ENCODE measurements around the gene CDK6.
A peak's percentile ranks its signal among the peaks of the same experiment; 100 is the strongest.

The CDK6 gene

DNA sequence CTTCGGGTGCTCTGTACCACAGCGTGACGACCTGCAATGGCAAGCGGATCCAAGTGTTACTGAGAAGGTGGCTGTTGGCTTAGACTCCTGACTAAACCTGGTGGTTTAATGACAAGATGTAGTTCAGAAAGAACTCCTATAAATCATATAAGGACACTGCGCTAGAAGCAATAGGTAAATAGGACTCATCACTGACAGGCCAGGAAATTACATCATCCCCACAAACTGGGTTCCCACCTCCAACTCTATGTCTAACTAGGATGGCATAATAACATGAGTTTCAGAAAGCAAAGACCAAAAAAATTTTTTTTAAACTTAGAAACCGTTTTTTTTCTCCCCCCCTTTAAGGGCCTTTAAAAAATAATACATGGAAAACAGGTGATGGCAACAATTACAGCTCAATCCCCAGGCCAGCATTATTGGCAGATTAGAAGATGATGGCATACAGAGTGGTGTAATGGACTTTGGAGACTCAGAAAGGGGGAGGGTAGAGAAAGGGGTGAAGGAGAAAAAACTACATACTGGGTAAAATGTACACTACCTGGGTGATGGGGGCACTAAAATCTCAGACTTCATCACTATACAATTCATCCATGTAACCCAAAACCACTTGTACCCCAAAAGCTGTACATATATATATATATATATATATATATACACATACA lies 164.7 kb downstream of the CDK6 start:
- DNase-seq (ENCODE audit: low read depth), result peak; percentile 67
- TF ChIP-seq, protein P1, sequence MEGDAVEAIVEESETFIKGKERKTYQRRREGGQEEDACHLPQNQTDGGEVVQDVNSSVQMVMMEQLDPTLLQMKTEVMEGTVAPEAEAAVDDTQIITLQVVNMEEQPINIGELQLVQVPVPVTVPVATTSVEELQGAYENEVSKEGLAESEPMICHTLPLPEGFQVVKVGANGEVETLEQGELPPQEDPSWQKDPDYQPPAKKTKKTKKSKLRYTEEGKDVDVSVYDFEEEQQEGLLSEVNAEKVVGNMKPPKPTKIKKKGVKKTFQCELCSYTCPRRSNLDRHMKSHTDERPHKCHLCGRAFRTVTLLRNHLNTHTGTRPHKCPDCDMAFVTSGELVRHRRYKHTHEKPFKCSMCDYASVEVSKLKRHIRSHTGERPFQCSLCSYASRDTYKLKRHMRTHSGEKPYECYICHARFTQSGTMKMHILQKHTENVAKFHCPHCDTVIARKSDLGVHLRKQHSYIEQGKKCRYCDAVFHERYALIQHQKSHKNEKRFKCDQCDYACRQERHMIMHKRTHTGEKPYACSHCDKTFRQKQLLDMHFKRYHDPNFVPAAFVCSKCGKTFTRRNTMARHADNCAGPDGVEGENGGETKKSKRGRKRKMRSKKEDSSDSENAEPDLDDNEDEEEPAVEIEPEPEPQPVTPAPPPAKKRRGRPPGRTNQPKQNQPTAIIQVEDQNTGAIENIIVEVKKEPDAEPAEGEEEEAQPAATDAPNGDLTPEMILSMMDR (IDR thresholded peaks at IDR 0.05; ENCODE audit: insufficient read depth, low read depth, low read length, missing control alignments), result no peak
- H3K4me3 ChIP-seq (ENCODE audit: low read length), result no peak overlapping the region

DNA sequence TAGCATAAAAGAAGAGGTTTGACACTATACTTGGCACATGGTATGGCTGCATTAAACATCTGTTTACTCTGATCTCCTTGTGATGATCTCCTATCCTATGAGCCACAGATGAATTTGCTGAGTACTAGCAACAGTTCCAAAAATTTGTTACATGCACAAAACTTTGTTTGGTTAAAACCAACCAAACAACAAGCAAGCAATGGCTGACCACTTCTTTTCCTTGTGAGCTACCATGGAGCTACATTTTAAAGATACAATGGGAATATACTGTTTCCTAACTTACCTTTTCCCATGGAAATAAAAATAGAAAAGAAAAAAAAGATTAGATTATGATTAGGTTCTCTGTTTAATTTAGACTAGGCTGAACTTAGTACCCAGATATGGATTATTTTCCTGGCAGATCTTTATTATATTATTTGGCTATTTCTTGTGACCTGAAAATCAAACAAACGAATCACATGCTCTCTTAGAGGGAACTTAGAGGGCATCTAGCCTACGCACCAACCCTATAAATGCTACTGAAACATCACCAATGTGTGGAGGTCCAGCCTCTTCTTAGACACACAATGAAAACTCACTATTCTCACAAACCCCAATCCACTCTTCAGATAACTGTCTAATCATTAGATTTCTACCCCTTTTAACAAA lies 166.0 kb downstream of the CDK6 start:
- no peak overlapping the region for H3K4me3 ChIP-seq (ENCODE audit: low read length)
- TF ChIP-seq, protein P1 (IDR thresholded peaks at IDR 0.05; ENCODE audit: insufficient read depth, low read depth, low read length, missing control alignments), result no peak
- DNase-seq (ENCODE audit: low read depth), result no peak

DNA sequence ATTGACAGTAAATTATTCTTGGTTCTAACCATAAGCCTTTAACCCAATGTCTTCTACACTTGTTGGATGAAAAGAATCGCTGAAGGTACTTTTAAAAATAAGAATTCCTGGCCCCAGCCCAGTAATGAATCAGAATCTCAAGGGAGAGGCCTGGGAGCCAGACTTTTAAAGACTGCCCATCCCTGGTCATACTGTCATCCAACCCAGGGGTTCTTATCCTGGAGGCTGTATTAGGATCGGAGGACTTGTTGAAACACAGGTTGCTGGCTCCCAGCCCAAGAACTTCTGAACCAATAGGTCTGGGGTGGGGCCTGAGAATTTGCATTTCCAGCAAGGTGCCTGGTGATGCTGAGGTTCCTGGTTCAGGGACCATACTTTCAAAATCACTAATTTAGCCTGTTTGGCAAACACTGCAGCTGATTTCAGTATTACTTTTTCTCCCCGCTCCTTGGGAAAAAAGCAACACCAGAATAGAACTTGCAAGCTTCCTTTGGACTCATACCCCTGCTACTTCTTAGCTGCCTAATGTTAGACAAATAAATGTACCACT lies 166.7 kb downstream of the CDK6 start:
- TF ChIP-seq, protein P1 (IDR thresholded peaks at IDR 0.05; ENCODE audit: insufficient read depth, low read depth, low read length, missing control alignments), result no peak
- peak; percentile 93 for DNase-seq (ENCODE audit: low read depth)
- no peak overlapping the region for H3K4me3 ChIP-seq (ENCODE audit: low read length)

DNA sequence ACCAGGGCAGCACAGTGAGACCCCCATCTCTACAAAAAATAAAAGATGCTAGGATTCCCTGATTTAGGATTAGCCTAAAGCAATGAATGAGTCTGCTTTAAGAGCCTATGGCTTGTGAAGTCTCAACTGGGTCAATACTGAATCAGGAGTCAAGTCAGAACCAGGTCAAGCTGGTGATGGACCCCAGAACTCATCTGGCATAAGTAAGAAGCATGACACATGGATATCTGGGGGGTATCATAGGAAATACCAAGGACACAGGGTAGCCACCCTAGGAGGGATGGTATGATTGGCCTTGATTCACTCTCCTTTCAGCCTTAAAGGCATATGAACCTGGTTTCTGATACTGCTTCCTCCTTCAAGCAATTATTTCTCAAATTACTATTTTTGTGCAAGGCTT lies 167.8 kb downstream of the CDK6 start:
- TF ChIP-seq, protein P1 (IDR thresholded peaks at IDR 0.05; ENCODE audit: insufficient read depth, low read depth, low read length, missing control alignments), result no peak
- H3K4me3 ChIP-seq (ENCODE audit: low read length), result no peak overlapping the region
- no peak for DNase-seq (ENCODE audit: low read depth)

DNA sequence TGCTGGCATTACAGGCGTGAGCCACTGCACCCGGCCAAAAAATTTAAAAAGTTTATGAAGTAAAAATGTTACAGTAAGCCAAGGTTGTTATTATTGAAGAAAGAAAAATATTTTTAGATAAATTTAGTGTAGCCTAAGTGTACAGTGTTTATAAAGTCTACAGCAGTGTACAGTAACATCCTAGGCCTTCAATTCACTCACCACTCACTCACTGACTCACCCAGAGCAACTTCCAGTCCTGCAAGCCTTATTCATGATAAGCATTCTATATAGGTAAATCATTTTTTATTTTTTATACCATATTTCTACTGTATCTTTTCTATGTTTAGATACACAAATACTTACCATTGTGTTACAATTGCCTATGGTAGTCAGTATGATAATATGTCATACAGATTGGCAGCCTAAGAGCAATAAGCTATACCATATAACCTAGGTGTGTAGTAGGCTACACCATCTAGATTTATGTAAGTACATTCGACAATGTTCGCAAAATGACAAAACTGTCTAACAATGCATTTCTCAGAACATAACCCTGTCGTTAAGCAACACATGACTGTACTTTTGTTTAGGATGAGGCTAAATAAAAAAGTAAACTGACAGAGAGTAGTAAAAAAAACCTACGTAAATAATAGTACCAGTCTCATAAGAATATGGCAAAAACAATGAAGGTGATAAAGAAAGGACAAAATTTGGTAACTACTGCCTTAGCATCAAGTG lies 168.4 kb downstream of the CDK6 start:
- TF ChIP-seq, protein P1 (IDR thresholded peaks at IDR 0.05; ENCODE audit: insufficient read depth, low read depth, low read length, missing control alignments), result no peak

DNA sequence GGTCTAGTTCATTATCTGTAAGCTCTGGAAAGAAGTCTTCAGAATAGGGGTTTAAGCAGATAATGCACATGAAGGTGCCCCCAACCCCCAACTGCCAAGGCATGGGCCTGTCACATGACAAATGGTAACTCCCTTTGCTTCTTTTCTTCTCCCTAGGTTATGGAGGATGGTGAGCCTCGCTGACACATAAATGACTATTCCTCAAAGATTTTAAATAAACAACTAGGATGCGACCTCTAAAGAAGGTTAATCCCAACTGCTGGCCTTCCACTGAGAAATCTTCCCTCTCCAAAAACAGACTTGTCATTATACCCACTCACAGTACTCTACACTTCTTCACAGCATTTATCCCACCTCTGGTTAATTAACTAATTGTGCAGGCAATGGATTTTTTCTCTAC lies 170.4 kb downstream of the CDK6 start:
- DNase-seq (ENCODE audit: low read depth), result no peak
- TF ChIP-seq, protein P1 (IDR thresholded peaks at IDR 0.05; ENCODE audit: insufficient read depth, low read depth, low read length, missing control alignments), result no peak
- H3K4me3 ChIP-seq (ENCODE audit: low read length), result no peak overlapping the region

More for the DNA sequence above, 168.4 kb downstream of the CDK6 start:
- peak; percentile 66 for DNase-seq (ENCODE audit: low read depth)
- H3K4me3 ChIP-seq (ENCODE audit: low read length), result no peak overlapping the region

Data from epithelial cell of esophagus (primary cell).